ENCODE measurements around the gene NRP2.

Gene NRP2

DNA sequence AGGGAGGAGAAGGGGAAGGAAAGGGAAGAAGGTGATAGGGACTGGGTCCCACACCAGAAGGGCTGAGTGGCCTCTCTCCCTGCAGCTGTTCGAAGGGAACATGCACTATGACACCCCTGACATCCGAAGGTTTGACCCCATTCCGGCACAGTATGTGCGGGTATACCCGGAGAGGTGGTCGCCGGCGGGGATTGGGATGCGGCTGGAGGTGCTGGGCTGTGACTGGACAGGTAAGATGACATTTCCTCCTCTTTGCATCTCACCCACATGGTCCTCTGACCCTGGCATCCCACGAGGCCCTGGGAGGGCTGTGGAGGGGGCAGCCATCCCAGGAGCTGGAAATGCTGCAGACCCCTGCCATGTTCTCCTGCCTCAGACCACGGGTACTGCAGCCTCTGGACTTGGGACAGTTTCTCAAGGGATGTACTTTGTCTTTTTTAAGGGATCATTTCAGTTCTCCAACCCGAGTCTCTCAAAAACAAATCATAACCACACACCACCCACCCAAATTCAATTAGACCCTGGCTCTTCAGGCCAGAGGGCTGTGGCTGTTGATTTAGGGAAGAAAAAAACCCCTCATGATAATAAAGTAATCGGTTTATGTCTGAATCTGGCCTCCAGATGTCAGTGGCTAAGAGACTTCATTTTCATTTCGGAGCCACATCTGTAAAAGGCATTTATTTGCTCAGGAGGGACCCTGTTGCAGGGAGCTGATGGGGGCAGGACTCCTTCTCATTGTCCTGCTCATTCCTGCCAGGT lies 63.5 kb downstream of the NRP2 start:
- no peak for DNase-seq
- TF ChIP-seq GATA1 (IDR thresholded peaks at IDR 0.05; ENCODE audit: low read depth, low read length), result no peak
- TF ChIP-seq POLR2A (IDR thresholded peaks at IDR 0.05; ENCODE audit: low read length), result no peak

DNA sequence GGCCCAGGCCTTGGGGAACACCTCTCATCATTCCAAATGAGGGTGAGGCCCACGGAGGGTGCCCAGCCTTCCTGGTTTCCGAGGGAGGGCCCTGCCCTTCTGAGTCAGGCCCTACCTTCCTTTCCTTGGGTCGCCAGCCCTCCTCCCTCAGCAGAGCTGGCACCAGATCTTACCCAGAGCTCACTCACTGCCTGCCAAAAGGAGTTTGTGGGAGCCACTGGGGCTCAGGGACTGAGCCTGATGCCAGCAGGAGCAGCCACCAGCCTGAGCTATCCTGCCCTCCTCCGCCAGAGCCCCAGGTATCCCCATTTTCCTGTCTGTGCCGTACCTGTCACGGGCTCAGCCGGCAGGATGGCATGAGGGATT lies 64.1 kb downstream of the NRP2 start:
- no peak for DNase-seq

DNA sequence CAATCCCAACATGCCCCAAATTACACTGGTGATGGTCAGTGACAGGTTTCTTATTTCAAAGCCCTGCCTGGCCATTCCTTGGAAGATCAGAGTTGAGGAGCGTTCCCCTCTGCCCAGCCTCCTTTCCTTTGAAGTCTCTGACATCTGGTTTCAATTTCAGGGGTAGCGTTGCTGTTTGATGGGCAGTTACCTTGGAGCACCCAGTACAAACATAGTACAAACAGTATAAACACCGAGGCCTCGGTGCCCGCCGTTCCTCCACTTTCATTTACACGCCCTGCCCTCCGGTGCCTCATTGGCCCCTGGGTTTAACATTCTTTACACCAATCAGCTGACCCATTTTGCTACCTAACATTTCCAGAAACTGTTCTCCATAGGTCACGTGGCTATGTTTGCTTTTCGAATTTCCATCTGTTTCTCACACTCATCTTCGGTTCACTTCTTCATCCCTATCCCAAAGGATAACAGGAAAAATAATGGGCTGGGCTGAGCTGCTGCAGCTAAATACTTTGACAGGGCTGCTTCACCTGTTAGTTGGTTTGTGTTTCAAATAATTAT lies 65.6 kb downstream of the NRP2 start:
- no peak for DNase-seq
- TF ChIP-seq GATA1 (IDR thresholded peaks at IDR 0.05; ENCODE audit: low read depth, low read length), result no peak
- TF ChIP-seq POLR2A (IDR thresholded peaks at IDR 0.05; ENCODE audit: low read length), result no peak

More for the DNA sequence above, 64.1 kb downstream of the NRP2 start:
- TF ChIP-seq GATA1 (IDR thresholded peaks at IDR 0.05; ENCODE audit: low read depth, low read length) (no peak), POLR2A (IDR thresholded peaks at IDR 0.05; ENCODE audit: low read length) (no peak)

DNA sequence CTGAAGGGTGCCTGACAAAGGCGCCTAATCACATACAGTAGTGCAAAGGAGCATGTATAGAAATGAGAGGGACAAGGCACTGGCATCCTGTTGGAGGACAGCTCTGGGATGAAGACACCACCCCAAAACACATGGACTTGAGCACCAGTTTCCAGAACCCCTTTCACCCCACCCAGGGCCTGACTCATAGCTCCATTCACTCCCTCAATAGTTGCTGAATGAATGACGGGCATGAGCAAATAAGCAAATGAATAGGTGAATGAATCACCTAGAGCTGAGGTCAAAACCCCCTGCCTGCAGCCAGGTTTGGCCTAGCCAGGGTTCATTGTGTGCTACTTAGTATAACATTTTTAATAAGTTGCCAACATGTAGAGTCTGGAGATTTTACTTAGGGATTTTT lies 66.3 kb downstream of the NRP2 start:
- TF ChIP-seq GATA1 (IDR thresholded peaks at IDR 0.05; ENCODE audit: low read depth, low read length) (no peak), POLR2A (IDR thresholded peaks at IDR 0.05; ENCODE audit: low read length) (no peak)
- no peak for DNase-seq

DNA sequence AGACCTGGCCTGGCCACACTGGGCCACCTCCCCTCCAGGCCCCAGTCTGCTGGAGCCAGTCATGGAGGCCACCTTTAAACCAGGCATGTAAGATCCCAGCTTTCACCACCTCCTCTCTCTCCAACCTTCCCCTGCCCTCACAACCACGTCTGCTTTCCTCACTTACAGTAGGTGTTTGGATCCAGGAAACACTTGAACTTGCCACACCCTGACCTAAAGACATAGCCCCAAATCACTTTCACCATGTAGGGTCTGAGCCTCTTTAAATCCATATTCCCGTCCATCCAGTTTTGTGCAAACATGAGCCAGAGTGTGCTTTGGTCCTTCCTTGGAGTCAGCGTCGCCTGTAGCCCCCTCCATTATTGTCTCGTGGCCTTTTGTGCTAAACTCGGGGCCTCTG lies 66.8 kb downstream of the NRP2 start:
- no peak for TF ChIP-seq GATA1 (IDR thresholded peaks at IDR 0.05; ENCODE audit: low read depth, low read length)
- no peak for TF ChIP-seq POLR2A (IDR thresholded peaks at IDR 0.05; ENCODE audit: low read length)
- DNase-seq, result no peak

DNA sequence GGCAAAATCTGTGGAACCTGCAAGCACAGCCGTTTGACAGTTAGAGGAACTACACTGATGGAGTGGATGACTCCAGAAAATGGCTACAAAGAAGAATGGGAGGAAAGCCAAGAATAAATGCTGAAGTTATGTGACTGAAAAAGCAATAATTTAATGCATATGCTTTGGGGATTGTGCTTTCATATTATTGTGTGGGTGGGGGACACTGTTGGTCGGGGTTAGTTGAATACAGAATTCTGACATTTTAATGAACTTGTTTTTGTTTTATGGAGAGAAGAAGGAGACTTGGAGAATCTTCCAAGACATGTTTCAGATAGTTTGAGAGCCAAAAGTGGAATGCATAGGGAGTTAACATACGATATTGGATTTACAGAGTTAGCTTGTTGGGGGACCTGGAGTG lies 68.5 kb downstream of the NRP2 start:
- TF ChIP-seq GATA1 (IDR thresholded peaks at IDR 0.05; ENCODE audit: low read depth, low read length) (no peak), POLR2A (IDR thresholded peaks at IDR 0.05; ENCODE audit: low read length) (no peak)

DNA sequence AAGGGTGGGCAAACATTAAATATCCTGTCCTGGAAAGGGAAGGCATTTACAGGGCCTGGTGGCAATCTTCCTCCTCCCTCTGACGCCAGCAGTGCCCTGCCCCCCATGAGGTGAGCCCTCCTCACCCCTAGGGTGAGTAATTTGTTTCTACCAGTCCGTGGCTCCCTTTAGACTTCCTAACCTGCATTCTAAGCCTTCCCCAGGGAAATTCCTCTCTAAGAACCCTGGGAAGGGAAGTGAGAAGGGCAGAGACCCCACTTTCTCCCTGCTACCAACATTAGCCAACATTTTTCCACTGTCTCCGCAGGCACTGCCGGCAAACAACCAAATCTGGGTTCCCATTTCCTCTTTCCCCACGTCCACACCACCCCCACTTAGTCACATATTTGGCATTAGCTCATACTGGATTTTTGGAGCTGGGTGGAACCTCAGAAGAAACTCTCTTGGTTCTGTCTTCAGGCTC lies 69.3 kb downstream of the NRP2 start:
- no peak for DNase-seq
- TF ChIP-seq POLR2A (IDR thresholded peaks at IDR 0.05; ENCODE audit: low read length) (no peak), GATA1 (IDR thresholded peaks at IDR 0.05; ENCODE audit: low read depth, low read length) (no peak)

More for the DNA sequence above, 68.5 kb downstream of the NRP2 start:
- no peak for DNase-seq

DNA sequence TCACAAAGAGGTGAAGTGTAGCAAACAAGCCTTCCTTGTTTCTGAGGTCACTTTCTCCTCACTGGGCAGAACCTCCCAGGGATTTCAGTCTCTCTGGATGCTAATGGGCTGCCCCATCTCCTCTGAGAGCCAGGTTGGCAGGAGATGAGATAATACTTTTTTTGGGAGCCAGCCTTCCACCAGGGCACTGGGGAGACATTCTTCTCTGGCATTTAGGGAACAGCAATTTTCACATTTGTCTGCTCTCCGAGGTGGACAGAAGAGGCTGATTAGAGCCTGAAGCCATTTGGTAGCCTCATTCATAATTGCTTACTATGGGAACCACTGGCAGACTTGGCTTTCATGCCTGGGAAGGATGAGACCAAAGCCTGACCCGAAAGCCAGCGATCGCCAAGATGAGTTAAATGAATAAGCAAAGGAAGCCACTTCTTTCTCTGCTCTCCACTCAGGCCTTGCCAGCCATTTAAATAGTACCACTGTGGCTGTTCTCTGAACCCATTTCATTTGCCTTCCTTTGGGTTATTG lies 70.1 kb downstream of the NRP2 start:
- TF ChIP-seq GATA1 (IDR thresholded peaks at IDR 0.05; ENCODE audit: low read depth, low read length) (no peak), POLR2A (IDR thresholded peaks at IDR 0.05; ENCODE audit: low read length) (no peak)
- DNase-seq, result no peak

DNA sequence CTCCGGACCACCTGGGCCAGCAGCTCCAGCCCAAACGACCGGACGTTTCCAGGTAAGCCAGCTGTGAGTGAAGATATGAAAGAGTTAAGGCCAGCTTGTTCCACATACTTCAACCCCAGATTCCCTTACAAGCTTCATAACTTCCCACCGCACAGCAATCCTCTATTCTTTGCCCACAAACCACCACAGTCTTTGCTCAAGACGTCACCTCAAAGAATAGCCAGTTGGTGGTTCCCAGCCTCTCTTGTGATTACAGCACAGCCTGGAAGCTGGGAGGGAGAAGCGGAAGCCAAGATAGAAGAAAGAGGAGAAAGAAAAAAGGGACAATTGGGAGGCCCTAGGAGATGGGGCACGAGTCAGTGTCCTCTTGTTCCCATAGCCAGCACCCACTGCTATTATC lies 70.6 kb downstream of the NRP2 start:
- DNase-seq, result no peak
- TF ChIP-seq POLR2A (IDR thresholded peaks at IDR 0.05; ENCODE audit: low read length), result no peak

DNA sequence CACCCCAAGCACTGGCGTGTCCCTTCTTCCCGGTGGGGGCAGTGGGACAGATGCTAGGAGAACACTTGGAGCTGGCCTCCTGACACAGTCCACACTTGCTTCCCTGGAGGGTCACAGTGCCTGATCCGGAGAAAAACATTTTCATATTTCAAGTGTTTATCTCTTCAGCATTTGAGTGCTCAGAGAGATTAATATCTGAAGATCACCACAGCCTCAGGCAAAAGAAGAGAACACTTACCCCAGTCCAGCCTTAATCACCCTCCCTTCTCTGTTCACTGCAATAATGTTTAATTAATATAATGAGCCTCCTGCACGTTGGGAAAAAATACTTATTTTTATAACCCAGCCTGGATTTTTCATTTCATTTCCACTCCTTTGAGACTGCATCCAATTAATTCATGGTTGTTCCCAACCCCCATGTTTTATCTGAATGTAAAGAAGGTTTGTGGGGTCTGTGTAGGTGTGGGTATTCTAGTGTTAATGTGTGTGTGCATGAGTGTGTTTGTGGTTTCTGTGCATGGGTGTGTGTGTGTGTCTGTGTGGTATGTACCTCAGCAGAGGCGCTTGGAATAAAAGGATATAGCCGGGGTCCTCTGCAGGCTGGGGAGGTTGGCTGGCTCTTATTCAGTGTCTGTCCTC lies 72.1 kb downstream of the NRP2 start:
- DNase-seq, result no peak
- TF ChIP-seq POLR2A (IDR thresholded peaks at IDR 0.05; ENCODE audit: low read length) (no peak), GATA1 (IDR thresholded peaks at IDR 0.05; ENCODE audit: low read depth, low read length) (no peak)

DNA sequence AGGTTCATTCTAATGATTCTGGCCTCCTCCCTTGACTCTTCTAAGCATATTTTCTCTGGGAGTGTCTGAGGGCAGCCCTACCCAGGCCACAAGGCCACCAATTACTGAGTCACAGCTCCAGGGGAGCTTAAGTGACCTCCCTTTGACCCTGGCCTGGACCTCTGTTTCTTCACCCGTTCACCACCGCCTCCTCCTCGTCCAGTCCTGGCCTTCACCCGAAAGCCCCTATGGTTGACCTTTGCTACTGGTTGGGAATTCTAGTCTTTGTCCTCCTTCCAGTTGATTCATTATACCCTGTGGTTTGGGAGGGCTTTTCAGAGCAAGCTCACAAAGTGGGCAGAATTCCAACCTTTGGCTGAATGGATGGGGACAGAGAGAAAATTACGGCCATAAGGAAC lies 72.6 kb downstream of the NRP2 start:
- TF ChIP-seq POLR2A (IDR thresholded peaks at IDR 0.05; ENCODE audit: low read length) (no peak), GATA1 (IDR thresholded peaks at IDR 0.05; ENCODE audit: low read depth, low read length) (no peak)
- DNase-seq, result no peak

DNA sequence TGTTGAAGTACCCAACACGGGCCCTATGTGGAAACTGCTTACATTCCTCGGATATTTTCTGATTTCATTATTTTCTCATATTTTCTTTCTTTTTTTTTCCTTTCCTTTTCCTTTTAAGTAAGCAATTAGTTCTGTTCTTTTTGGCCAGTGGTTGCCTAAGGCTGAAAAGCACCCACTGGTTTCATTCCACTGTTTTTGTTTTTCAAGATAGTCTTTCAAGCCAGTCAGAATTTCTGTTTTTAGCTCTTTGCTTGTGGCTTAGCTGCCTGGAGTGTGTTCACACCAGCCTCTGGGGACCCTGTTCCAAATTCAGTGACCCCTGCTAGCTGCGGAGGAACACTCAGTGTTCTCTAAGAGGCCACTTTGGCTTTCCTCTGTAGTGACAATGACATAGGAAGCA lies 73.6 kb downstream of the NRP2 start:
- DNase-seq, result no peak
- no peak for TF ChIP-seq GATA1 (IDR thresholded peaks at IDR 0.05; ENCODE audit: low read depth, low read length)
- TF ChIP-seq POLR2A (IDR thresholded peaks at IDR 0.05; ENCODE audit: low read length), result no peak

DNA sequence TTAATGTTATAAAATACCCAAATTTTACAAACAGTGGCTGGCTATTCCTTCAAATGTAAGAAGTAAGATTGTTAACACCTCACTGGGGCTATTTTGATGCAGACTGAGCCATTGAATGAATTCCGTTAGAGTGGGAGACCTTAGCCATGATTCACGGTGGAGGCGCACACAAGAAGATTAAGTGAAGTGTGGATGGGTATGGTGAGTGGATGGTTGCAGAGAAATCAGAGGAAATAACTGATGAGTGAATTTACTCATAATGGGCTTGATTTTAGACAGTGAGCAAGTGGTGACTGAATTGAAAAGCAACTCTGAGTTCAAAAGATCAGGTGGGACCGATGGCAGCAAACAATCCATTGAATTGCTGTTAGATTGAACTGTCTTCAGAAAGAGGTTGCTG lies 75.0 kb downstream of the NRP2 start:
- no peak for DNase-seq
- TF ChIP-seq POLR2A (IDR thresholded peaks at IDR 0.05; ENCODE audit: low read length) (no peak), GATA1 (IDR thresholded peaks at IDR 0.05; ENCODE audit: low read depth, low read length) (no peak)

DNA sequence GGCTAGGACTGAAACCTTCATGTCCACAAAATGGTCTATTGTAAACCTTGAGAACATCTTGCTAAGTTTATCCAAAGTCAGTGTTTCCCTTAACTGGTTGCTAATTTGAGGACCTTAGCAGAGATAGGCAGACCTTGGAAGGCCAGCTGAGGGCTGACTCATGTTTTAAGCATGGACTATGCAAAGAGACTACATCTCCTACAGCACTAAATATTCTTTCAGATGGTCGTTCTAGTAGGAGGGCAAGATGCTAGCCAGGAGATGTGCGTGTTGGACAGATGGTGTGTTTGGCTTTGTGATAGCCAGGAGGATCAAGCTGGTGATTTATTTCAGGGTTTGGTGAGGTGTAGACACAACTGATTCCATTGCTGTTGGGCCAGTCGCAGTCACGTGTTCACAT lies 75.8 kb downstream of the NRP2 start:
- TF ChIP-seq POLR2A (IDR thresholded peaks at IDR 0.05; ENCODE audit: low read length) (no peak), GATA1 (IDR thresholded peaks at IDR 0.05; ENCODE audit: low read depth, low read length) (no peak)
- no peak for DNase-seq

DNA sequence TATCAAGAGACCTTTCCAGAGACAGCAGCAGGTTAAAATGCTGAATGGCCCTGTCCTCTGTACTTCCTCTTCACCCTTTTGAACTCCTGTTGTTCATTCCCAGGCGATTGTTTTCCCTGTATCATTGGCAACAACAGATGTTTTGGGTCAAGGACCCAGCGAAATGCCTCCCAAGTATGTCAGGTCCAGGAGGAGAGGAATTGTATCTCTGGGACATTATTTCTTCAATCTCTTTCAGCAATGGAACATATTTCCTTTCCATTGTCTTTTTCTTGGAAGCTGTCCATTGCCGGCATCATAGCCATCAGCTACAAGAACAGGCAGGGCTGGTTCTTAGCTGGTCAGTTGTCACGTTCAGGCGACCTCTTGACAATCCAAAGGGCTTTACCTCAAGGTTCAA lies 76.2 kb downstream of the NRP2 start:
- DNase-seq, result no peak
- TF ChIP-seq GATA1 (IDR thresholded peaks at IDR 0.05; ENCODE audit: low read depth, low read length) (no peak), POLR2A (IDR thresholded peaks at IDR 0.05; ENCODE audit: low read length) (no peak)

Data from erythroblast (primary cell).